Amniotic epithelial cell (primary cell): ENCODE measurements around the gene PPP1R3E.

Experiments used
- DNase-seq: peaks from one replicate; pipeline ENCODE4 v3.0.0-alpha.2; 2010; ENCODE audit warnings: low read depth

PPP1R3E gene

GRCh38 chr14:23322568-23323517 is 20.2 kb upstream of the PPP1R3E start:
- no peak for DNase-seq

GRCh38 chr14:23321572-23322547 is 19.2 kb upstream of the PPP1R3E start:
- DNase-seq: peak; percentile 66

- DNase-seq: peak; percentile 100
These were observed 18.2 kb upstream of the PPP1R3E start, which contains the start of gene PABPN1 for GRCh38 chr14:23320584-23321571. PABPN1 (plus strand) TSS chr14:23321457; CDS start chr14:23321470, 13 bp downstream.

- DNase-seq: no peak
These were observed 17.3 kb upstream of the PPP1R3E start for GRCh38 chr14:23319746-23320583.

GRCh38 chr14:23316300-23316699 is 13.6 kb upstream of the PPP1R3E start:
- DNase-seq: no peak

- no peak for DNase-seq
These were observed 7.9 kb upstream of the PPP1R3E start for GRCh38 chr14:23310546-23310945.

- no peak for DNase-seq
These were observed 6.2 kb upstream of the PPP1R3E start for GRCh38 chr14:23308721-23309445.

- DNase-seq: peak; percentile 38
These were observed 5.3 kb upstream of the PPP1R3E start for GRCh38 chr14:23307687-23308644.

- DNase-seq: no peak
These were observed 4.5 kb upstream of the PPP1R3E start for GRCh38 chr14:23307146-23307530.

- peak; percentile 89 for DNase-seq
These were observed 3.9 kb upstream of the PPP1R3E start, which contains the start of gene BCL2L2 for GRCh38 chr14:23306412-23307145. BCL2L2 (plus strand) TSS chr14:23306833; CDS start chr14:23307768, 935 bp downstream.

GRCh38 chr14:23301969-23302289 is 730 bp downstream of the PPP1R3E start:
- no peak for DNase-seq

GRCh38 chr14:23301288-23301968 is 1.2 kb downstream of the PPP1R3E start:
- peak; percentile 97 for DNase-seq

- no peak for DNase-seq
These were observed 1.9 kb downstream of the PPP1R3E start for GRCh38 chr14:23300687-23301223.

GRCh38 chr14:23299986-23300686 is 2.5 kb downstream of the PPP1R3E start:
- DNase-seq: no peak

- peak; percentile 77 for DNase-seq
These were observed 3.3 kb downstream of the PPP1R3E start for GRCh38 chr14:23299211-23299957.
